ENCODE measurements around the gene ARHGEF33.

Gene ARHGEF33

DNA sequence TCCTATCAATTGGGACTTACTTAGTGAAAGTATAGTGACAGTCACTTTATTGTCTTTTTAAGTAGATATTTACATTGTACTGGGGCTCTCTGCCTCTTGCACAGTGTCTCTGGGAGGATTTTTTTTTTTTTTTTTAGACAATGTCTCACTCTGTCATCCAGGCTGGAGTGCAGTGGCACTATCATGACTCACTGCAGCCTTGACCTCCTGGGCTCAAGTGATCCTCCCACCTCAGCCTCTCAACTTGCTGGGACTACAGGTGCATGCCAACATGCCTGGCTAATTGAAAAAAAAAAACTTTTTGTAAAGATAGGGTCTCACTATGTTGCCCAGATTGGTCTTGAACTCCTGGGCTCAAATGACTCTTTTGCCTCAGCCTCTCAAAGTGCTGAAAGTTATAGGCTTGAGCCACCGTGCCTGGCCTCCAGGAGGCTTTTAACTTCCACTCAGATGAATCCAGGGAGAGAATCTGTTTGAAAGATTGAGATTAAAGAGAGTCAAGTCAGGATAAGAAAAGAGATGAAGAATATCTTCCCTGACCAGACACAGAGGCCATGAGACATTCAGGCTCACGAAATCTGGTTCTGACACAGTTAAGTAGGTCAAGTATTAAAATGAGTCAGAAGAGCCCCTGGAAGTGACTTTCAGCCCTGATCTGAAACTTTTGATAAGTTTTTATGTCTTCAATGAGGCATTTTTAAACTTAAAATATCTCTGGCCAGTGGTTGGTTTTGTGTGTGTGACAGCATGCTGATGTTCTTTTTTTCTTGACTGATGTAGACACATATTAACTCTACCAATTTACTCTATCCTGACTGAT lies 18.3 kb downstream of the ARHGEF33 start:
- H3K4me3 ChIP-seq (ENCODE audit: low read depth in 1 of 2, low read length in 2 of 2): no peak overlapping the region
- H3K9me3 ChIP-seq (ENCODE audit: control insufficient read depth in 1 of 2, low read length in 2 of 2): no peaks in the 10 kb centered on the region
- H3K27me3 ChIP-seq (ENCODE audit: control insufficient read depth in 1 of 2, insufficient read depth in 2 of 2, low read length in 2 of 2): no peaks in the 10 kb centered on the region
- no peaks in the 10 kb centered on the region for H3K4me1 ChIP-seq (ENCODE audit: control insufficient read depth in 1 of 2, insufficient read depth in 2 of 2, low read length in 2 of 2)
- no peak overlapping the region for H3K9ac ChIP-seq (ENCODE audit: low read depth in 1 of 2, low read length in 2 of 2)
- H3K27ac ChIP-seq (ENCODE audit: low read depth, low read length): no peak overlapping the region
- H3K36me3 ChIP-seq (ENCODE audit: control insufficient read depth in 1 of 2, insufficient read depth in 2 of 2, low read length in 2 of 2): no peaks in the 10 kb centered on the region

DNA sequence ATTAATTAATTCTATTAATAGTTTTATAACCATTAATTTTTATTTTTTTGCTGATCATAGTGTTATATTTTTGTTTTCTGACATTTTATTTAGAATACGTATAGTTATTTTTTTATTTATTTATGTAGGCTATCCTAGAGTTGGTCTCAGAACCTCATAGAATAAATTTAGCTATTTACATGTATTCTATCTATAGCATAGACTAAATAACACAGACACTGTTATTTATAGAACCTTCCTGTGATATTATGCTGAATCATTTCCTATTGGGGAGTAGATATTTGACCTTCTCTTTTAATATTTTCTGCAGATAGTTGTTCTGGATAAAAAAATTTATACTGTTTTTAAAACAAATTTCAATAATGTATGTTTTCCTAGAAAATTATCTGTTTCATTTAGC lies 20.2 kb downstream of the ARHGEF33 start:
- Histone ChIP-seq H3K4me1 (ENCODE audit: control insufficient read depth in 1 of 2, insufficient read depth in 2 of 2, low read length in 2 of 2) (no peaks in the 10 kb centered on the region), H3K36me3 (ENCODE audit: control insufficient read depth in 1 of 2, insufficient read depth in 2 of 2, low read length in 2 of 2) (no peaks in the 10 kb centered on the region), H3K9me3 (ENCODE audit: control insufficient read depth in 1 of 2, low read length in 2 of 2) (no peaks in the 10 kb centered on the region), H3K27ac (ENCODE audit: low read depth, low read length) (no peak overlapping the region), H3K4me3 (ENCODE audit: low read depth in 1 of 2, low read length in 2 of 2) (no peak overlapping the region), H3K9ac (ENCODE audit: low read depth in 1 of 2, low read length in 2 of 2) (no peak overlapping the region), H3K27me3 (ENCODE audit: control insufficient read depth in 1 of 2, insufficient read depth in 2 of 2, low read length in 2 of 2) (no peaks in the 10 kb centered on the region)

DNA sequence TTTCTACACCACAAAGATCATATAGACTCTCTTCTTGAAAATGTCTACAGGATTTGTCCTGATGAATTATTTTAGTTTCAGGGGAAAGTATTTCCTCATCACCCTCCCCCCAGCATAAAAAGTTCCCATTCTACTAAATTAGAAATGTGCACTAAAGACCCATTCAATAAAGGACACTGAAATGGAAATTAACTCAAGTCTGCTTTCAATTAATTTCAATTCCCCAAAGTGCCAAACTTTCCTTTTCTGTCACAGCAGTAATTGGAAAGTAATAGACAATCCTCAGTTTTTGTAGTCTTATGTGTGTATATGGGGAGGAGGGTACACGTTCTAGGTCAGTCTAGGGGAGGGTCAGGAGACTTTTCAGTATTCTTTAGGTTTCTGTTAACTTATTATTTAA lies 21.5 kb downstream of the ARHGEF33 start:
- Histone ChIP-seq H3K4me1 (ENCODE audit: control insufficient read depth in 1 of 2, insufficient read depth in 2 of 2, low read length in 2 of 2) (no peaks in the 10 kb centered on the region), H3K27ac (ENCODE audit: low read depth, low read length) (no peak overlapping the region), H3K9me3 (ENCODE audit: control insufficient read depth in 1 of 2, low read length in 2 of 2) (no peaks in the 10 kb centered on the region), H3K36me3 (ENCODE audit: control insufficient read depth in 1 of 2, insufficient read depth in 2 of 2, low read length in 2 of 2) (no peaks in the 10 kb centered on the region), H3K27me3 (ENCODE audit: control insufficient read depth in 1 of 2, insufficient read depth in 2 of 2, low read length in 2 of 2) (no peaks in the 10 kb centered on the region), H3K9ac (ENCODE audit: low read depth in 1 of 2, low read length in 2 of 2) (no peak overlapping the region), H3K4me3 (ENCODE audit: low read depth in 1 of 2, low read length in 2 of 2) (no peak overlapping the region)

DNA sequence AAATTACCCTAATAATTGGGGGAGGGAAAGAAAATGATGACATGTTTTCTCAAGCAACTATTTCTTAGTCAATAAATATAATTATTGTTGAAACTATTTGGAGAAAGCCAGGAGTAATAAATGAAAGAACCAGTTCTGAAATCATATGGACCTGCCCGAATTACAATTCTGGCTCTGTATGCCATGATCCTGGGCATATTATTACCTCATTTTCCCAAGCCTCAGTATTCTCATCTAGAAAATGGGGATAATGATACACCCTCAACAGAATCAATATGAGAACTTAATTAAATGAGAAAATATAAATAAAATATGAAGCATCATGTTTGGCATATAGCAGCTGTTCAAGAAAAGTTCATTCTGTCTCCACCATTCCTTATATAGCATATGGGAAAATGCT lies 22.9 kb downstream of the ARHGEF33 start:
- Histone ChIP-seq H3K4me3 (ENCODE audit: low read depth in 1 of 2, low read length in 2 of 2) (no peak overlapping the region), H3K9ac (ENCODE audit: low read depth in 1 of 2, low read length in 2 of 2) (no peak overlapping the region), H3K36me3 (ENCODE audit: control insufficient read depth in 1 of 2, insufficient read depth in 2 of 2, low read length in 2 of 2) (no peaks in the 10 kb centered on the region), H3K4me1 (ENCODE audit: control insufficient read depth in 1 of 2, insufficient read depth in 2 of 2, low read length in 2 of 2) (no peaks in the 10 kb centered on the region), H3K27ac (ENCODE audit: low read depth, low read length) (no peak overlapping the region), H3K27me3 (ENCODE audit: control insufficient read depth in 1 of 2, insufficient read depth in 2 of 2, low read length in 2 of 2) (no peaks in the 10 kb centered on the region), H3K9me3 (ENCODE audit: control insufficient read depth in 1 of 2, low read length in 2 of 2) (no peaks in the 10 kb centered on the region)

DNA sequence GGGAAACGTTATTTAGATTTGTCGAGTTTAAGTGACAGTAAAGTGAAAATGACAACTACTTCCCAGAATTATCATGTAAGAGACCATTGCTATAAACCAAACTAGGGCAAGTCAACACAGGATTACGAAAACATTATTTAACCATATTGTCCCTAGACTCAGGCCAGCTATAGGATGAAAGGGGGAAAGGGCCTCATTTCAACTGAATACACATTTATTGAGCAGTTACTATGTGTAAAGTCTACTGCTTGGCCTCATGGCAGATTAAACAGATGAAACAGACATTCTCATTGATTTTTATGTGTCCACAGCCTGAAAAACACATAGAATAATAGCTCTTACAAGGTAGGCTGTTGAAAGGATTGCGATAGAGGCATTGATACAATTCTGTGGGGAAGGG lies 32.7 kb downstream of the ARHGEF33 start:
- Histone ChIP-seq H3K9ac (ENCODE audit: low read depth in 1 of 2, low read length in 2 of 2) (no peak overlapping the region), H3K9me3 (ENCODE audit: control insufficient read depth in 1 of 2, low read length in 2 of 2) (no peaks in the 10 kb centered on the region), H3K36me3 (ENCODE audit: control insufficient read depth in 1 of 2, insufficient read depth in 2 of 2, low read length in 2 of 2) (no peaks in the 10 kb centered on the region), H3K27ac (ENCODE audit: low read depth, low read length) (no peak overlapping the region), H3K27me3 (ENCODE audit: control insufficient read depth in 1 of 2, insufficient read depth in 2 of 2, low read length in 2 of 2) (no peaks in the 10 kb centered on the region), H3K4me3 (ENCODE audit: low read depth in 1 of 2, low read length in 2 of 2) (no peak overlapping the region), H3K4me1 (ENCODE audit: control insufficient read depth in 1 of 2, insufficient read depth in 2 of 2, low read length in 2 of 2) (no peaks in the 10 kb centered on the region)

DNA sequence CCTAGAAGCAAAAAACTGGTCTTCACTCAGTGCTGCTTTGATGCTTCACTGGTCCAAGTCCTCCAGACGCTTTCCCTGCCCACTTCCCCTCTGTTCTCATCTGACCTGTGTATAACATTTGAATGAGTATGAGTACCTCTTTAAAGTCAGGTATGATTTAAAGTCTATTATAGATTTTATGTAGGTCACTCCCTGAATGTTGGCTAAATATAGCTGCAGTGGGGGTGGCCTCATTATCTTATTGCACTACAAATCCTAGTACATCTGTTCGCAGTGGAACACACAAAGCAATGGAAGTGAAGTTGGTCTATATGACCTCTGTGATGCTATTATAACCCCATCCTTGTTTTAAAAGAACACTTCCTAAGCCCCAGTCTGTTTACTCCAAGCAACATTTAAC lies 33.2 kb downstream of the ARHGEF33 start:
- Histone ChIP-seq H3K27me3 (ENCODE audit: control insufficient read depth in 1 of 2, insufficient read depth in 2 of 2, low read length in 2 of 2) (no peaks in the 10 kb centered on the region), H3K4me1 (ENCODE audit: control insufficient read depth in 1 of 2, insufficient read depth in 2 of 2, low read length in 2 of 2) (no peaks in the 10 kb centered on the region), H3K9me3 (ENCODE audit: control insufficient read depth in 1 of 2, low read length in 2 of 2) (no peaks in the 10 kb centered on the region), H3K4me3 (ENCODE audit: low read depth in 1 of 2, low read length in 2 of 2) (no peak overlapping the region), H3K27ac (ENCODE audit: low read depth, low read length) (no peak overlapping the region), H3K36me3 (ENCODE audit: control insufficient read depth in 1 of 2, insufficient read depth in 2 of 2, low read length in 2 of 2) (no peaks in the 10 kb centered on the region), H3K9ac (ENCODE audit: low read depth in 1 of 2, low read length in 2 of 2) (no peak overlapping the region)

DNA sequence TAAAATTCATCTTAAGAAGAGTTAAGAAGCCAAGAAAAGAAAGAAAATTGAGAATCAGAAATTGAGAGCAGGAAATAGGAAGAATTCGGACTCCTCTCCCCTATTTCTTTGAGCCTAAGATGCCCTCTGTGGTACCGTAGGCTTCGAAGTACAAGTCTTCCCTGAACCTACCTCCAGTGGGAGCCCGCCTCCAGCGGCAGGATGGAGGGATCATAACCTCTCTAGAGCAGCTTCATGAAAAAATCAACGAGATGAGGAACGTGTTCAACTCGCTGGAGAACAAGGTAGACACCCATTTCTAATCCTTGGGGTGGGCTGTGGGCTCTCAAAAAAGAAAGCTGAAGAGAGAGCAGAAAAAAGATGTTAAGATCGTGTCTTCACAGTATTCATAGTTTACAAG lies 36.3 kb downstream of the ARHGEF33 start:
- H3K9ac ChIP-seq (ENCODE audit: low read depth in 1 of 2, low read length in 2 of 2): no peak overlapping the region
- no peaks in the 10 kb centered on the region for H3K36me3 ChIP-seq (ENCODE audit: control insufficient read depth in 1 of 2, insufficient read depth in 2 of 2, low read length in 2 of 2)
- no peak overlapping the region for H3K27ac ChIP-seq (ENCODE audit: low read depth, low read length)
- no peaks in the 10 kb centered on the region for H3K9me3 ChIP-seq (ENCODE audit: control insufficient read depth in 1 of 2, low read length in 2 of 2)
- H3K27me3 ChIP-seq (ENCODE audit: control insufficient read depth in 1 of 2, insufficient read depth in 2 of 2, low read length in 2 of 2): no peaks in the 10 kb centered on the region
- no peaks in the 10 kb centered on the region for H3K4me1 ChIP-seq (ENCODE audit: control insufficient read depth in 1 of 2, insufficient read depth in 2 of 2, low read length in 2 of 2)
- H3K4me3 ChIP-seq (ENCODE audit: low read depth in 1 of 2, low read length in 2 of 2): no peak overlapping the region

DNA sequence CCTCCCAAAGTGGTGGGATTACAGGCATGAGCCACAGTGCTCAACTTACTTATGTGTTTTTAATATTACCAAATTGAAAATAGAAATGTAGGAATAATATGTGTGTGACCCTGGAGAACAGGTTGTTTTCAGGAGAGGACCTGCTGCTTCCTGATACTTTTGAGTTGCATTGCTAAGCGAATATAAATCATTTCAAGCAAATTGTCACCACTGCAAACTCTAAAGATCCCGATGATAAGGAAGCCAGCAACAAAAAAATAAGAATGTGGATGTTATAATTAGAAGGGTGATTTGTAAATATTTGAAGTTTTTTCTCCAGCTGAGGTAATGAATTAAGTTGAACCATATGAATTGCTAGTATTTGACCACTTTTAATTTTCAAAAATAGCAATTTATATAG lies 40.9 kb downstream of the ARHGEF33 start:
- Histone ChIP-seq H3K9ac (ENCODE audit: low read depth in 1 of 2, low read length in 2 of 2) (no peak overlapping the region), H3K27ac (ENCODE audit: low read depth, low read length) (no peak overlapping the region), H3K9me3 (ENCODE audit: control insufficient read depth in 1 of 2, low read length in 2 of 2) (no peaks in the 10 kb centered on the region), H3K36me3 (ENCODE audit: control insufficient read depth in 1 of 2, insufficient read depth in 2 of 2, low read length in 2 of 2) (no peaks in the 10 kb centered on the region), H3K4me1 (ENCODE audit: control insufficient read depth in 1 of 2, insufficient read depth in 2 of 2, low read length in 2 of 2) (no peaks in the 10 kb centered on the region), H3K27me3 (ENCODE audit: control insufficient read depth in 1 of 2, insufficient read depth in 2 of 2, low read length in 2 of 2) (no peaks in the 10 kb centered on the region), H3K4me3 (ENCODE audit: low read depth in 1 of 2, low read length in 2 of 2) (no peak overlapping the region)

DNA sequence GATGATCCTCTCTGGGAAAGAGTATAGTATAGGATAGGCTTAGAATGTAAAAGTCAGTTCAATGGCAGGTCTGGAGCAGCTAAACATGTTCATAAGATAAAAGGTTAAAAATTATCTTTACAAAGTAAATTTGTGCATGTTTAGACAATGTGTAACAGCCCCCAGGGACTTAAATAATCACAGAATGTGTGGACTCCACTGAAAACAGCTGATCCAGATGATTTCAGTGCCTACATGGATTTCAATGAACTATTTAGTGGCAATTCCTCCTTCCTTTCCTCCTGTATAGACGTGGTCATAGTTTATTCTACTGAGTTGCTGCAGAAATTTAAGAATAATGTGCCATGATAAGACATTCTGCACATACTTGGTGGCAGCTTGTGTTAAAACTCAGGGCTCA lies 42.9 kb downstream of the ARHGEF33 start:
- H3K27ac ChIP-seq (ENCODE audit: low read depth, low read length): no peak overlapping the region
- H3K9me3 ChIP-seq (ENCODE audit: control insufficient read depth in 1 of 2, low read length in 2 of 2): no peaks in the 10 kb centered on the region
- H3K9ac ChIP-seq (ENCODE audit: low read depth in 1 of 2, low read length in 2 of 2): no peak overlapping the region
- no peaks in the 10 kb centered on the region for H3K27me3 ChIP-seq (ENCODE audit: control insufficient read depth in 1 of 2, insufficient read depth in 2 of 2, low read length in 2 of 2)
- no peaks in the 10 kb centered on the region for H3K36me3 ChIP-seq (ENCODE audit: control insufficient read depth in 1 of 2, insufficient read depth in 2 of 2, low read length in 2 of 2)
- no peak overlapping the region for H3K4me3 ChIP-seq (ENCODE audit: low read depth in 1 of 2, low read length in 2 of 2)
- no peaks in the 10 kb centered on the region for H3K4me1 ChIP-seq (ENCODE audit: control insufficient read depth in 1 of 2, insufficient read depth in 2 of 2, low read length in 2 of 2)

DNA sequence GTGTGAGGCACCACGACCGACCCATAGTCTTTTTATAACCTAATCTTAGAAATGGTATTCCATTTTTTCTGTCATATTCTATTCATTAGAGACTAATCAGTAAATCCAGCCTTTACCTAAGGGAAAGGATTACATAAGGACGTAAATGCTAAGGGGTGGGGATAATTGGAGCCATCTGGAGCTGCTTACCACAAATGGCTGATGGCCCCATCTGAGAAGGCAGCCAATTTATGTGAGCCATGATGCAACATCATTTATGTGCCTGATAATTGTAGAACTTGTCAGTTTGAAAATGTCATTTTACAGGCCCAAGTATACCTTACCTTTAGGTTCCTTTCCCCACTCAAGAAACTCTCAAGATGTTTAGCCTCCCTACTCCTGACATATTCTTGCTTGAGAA lies 44.0 kb downstream of the ARHGEF33 start:
- Histone ChIP-seq H3K4me1 (ENCODE audit: control insufficient read depth in 1 of 2, insufficient read depth in 2 of 2, low read length in 2 of 2) (no peaks in the 10 kb centered on the region), H3K27ac (ENCODE audit: low read depth, low read length) (no peak overlapping the region), H3K4me3 (ENCODE audit: low read depth in 1 of 2, low read length in 2 of 2) (no peak overlapping the region), H3K9ac (ENCODE audit: low read depth in 1 of 2, low read length in 2 of 2) (no peak overlapping the region), H3K9me3 (ENCODE audit: control insufficient read depth in 1 of 2, low read length in 2 of 2) (no peaks in the 10 kb centered on the region), H3K36me3 (ENCODE audit: control insufficient read depth in 1 of 2, insufficient read depth in 2 of 2, low read length in 2 of 2) (no peaks in the 10 kb centered on the region), H3K27me3 (ENCODE audit: control insufficient read depth in 1 of 2, insufficient read depth in 2 of 2, low read length in 2 of 2) (no peaks in the 10 kb centered on the region)

All from duodenal mucosa (tissue), 2 donors.